Lower leg skin (tissue), 4 donors: ENCODE measurements around the gene ST14. TPM values are rescaled to one million over a fixed set of nuclear protein-coding genes. Genes with fewer than 3 reads are reported as not detected.
"Not testable (repeated sequence)": the region's sequence is repeated elsewhere in the genome, so short reads cannot be mapped to it uniquely, and the experiment has no call there.

Experiments used
- DNase-seq, 2 donors: peaks; one replicate each; pipeline ENCODE4 v3.0.0-alpha.2; 2019; ENCODE audit warnings: low spot score in 2 of 2
- H3K4me3 ChIP-seq: fragments of 200-600 bp; sonication (generic); 2 replicates; pipeline ENCODE4 v1.5.1; 2017; ENCODE audit warnings: mild to moderate bottlenecking, low read depth; ENCODE audit not compliant: poor library complexity, severe bottlenecking
- CTCF ChIP-seq, 3 donors: fragments of 450-650 bp; IDR thresholded peaks; one replicate each; pipeline ENCODE4 v1.5.1; 2016; ENCODE audit warnings: antibody characterized with exemption in 3 of 3, mild to moderate bottlenecking in 3 of 3, moderate library complexity in 2 of 3
- POLR2A ChIP-seq, 2 donors: fragments of 450-650 bp; IDR thresholded peaks; one replicate each; pipeline ENCODE4 v1.6.1; 2016 to 2017; ENCODE audit warnings: antibody characterized with exemption in 2 of 2, mild to moderate bottlenecking in 1 of 2, moderate library complexity in 1 of 2
- WGBS, 2 donors: methylation state at CpG; one replicate each; pipeline ENCODE4 v1.1.5; 2018; 5-methylcytosine and 5-hydroxymethylcytosine counted together
- intact Hi-C: fragments of 100-400 bp; cut with DNase I; formaldehyde crosslinking; loops from one replicate; pipeline ENCODE4 v1.15.0; 2023; ENCODE audit warnings: low total_unique reads
- total RNA-seq, 4 donors: library from RNA; depleted of rRNA; stranded (reverse); fragments of >200 nt; gene quantifications; one replicate each; pipeline ENCODE4 v1.1.0, GENCODE V29; 2016

ST14 gene
- total RNA-seq, 4 donors from 2014 or later, result 75.4 to 107 (median 87.1) TPM

- intact Hi-C loops, result no loop called here
- H3K4me3 ChIP-seq, result no peak overlapping the region
- WGBS, 2 donors, result 71 to 73% methylated on average over 4 of the region's 4 CpGs
- no peak for DNase-seq
- TF ChIP-seq CTCF (IDR thresholded peaks at IDR 0.05), result no peak
- TF ChIP-seq POLR2A (IDR thresholded peaks at IDR 0.05), result no peak
Observed at GRCh38 chr11:130192845-130193267, 33.3 kb downstream of the ST14 start.

- H3K4me3 ChIP-seq, DNase-seq, intact Hi-C loops: not testable (repeated sequence)
- 95 to 99% methylated on average over 14 of the region's 14 CpGs for WGBS, 2 donors
Observed at GRCh38 chr11:130193551-130193950, 34.0 kb downstream of the ST14 start.

- WGBS, 2 donors, result 92 to 93% methylated on average over 15 to 21 of the region's 21 CpGs
Observed at GRCh38 chr11:130194241-130195023, 34.9 kb downstream of the ST14 start.

GRCh38 chr11:130197386-130198035 lies 37.9 kb downstream of the ST14 start:
- WGBS, 2 donors, result 88% methylated on average over 18 to 22 of the region's 27 CpGs
- H3K4me3 ChIP-seq, result no peak overlapping the region
- no peak for DNase-seq
- intact Hi-C loops, result no loop called here
- TF ChIP-seq CTCF (IDR thresholded peaks at IDR 0.05), result no peak
- TF ChIP-seq POLR2A (IDR thresholded peaks at IDR 0.05), result no peak

More at GRCh38 chr11:130194241-130195023, 34.9 kb downstream of the ST14 start:
- H3K4me3 ChIP-seq, result no peak overlapping the region
- TF ChIP-seq POLR2A (IDR thresholded peaks at IDR 0.05) (no peak), CTCF (IDR thresholded peaks at IDR 0.05) (no peak)
- intact Hi-C loops, result no loop called here
- DNase-seq, result no peak

- 82 to 84% methylated on average over 20 to 22 of the region's 22 CpGs for WGBS, 2 donors
- no peak for TF ChIP-seq CTCF (IDR thresholded peaks at IDR 0.05)
- TF ChIP-seq POLR2A (IDR thresholded peaks at IDR 0.05), result no peak
- DNase-seq, result no peak
- H3K4me3 ChIP-seq, result no peak overlapping the region
- intact Hi-C loops, result no loop called here
Observed at GRCh38 chr11:130198292-130198691, 38.7 kb downstream of the ST14 start.

- WGBS, 2 donors, result 85 to 94% methylated on average over 11 to 15 of the region's 15 CpGs
- TF ChIP-seq POLR2A (IDR thresholded peaks at IDR 0.05), result no peak
- TF ChIP-seq CTCF (IDR thresholded peaks at IDR 0.05), result no peak
- H3K4me3 ChIP-seq, result no peak overlapping the region
- DNase-seq, result no peak
- intact Hi-C loops, result no loop called here
Observed at GRCh38 chr11:130198964-130199363, 39.4 kb downstream of the ST14 start.
